MCF 10A (cell line): Measurements from ENCODE around the gene HAND2. TPM values are rescaled to one million over a fixed set of nuclear protein-coding genes. Genes with fewer than 3 reads are reported as not detected.

Source experiments
- BruUV-seq: library from RNA; stranded (reverse); fragments of 400-500 nt; replicated peaks from 2 replicates; lab custom pipeline; 2021; lab: Mats Ljungman, UMichigan
- CTCF ChIA-PET: fragments of 300-600 bp; sonication (Branson Sonifier 250); formaldehyde crosslinking; extraction: SDS; loops from one replicate; lab custom pipeline; 2021; ENCODE audit warnings: antibody characterized with exemption, inconsistent platforms; lab: Yijun Ruan, JAX
- POLR2A ChIA-PET: fragments of 300-600, 350-650 bp; sonication (Branson Sonifier 250); formaldehyde crosslinking; extraction: SDS; loops from one replicate; lab custom pipeline; 2020; ENCODE audit warnings: antibody characterized with exemption, inconsistent platforms; lab: Yijun Ruan, JAX
- DNase-seq: peaks from one replicate; pipeline ENCODE4 v3.0.0-alpha.2; 2018; ENCODE audit not compliant: unreplicated experiment
- H3K27ac Mint-ChIP-seq: one replicate; pipeline ENCODE4 v1.8.0; 2022; ENCODE audit warnings: mild to moderate bottlenecking, low read depth, mixed read lengths; ENCODE audit not compliant: unreplicated experiment
- H3K27me3 Mint-ChIP-seq: one replicate; pipeline ENCODE4 v1.8.0; 2022; ENCODE audit warnings: mixed read lengths; ENCODE audit not compliant: insufficient read depth, unreplicated experiment
- H3K36me3 Mint-ChIP-seq: one replicate; pipeline ENCODE4 v1.8.0; 2022; ENCODE audit warnings: mild to moderate bottlenecking, moderate library complexity, mixed read lengths; ENCODE audit not compliant: insufficient read depth, unreplicated experiment
- H3K4me1 Mint-ChIP-seq: one replicate; pipeline ENCODE4 v1.8.0; 2022; ENCODE audit warnings: mixed read lengths; ENCODE audit not compliant: insufficient read depth, unreplicated experiment
- H3K4me3 Mint-ChIP-seq: one replicate; pipeline ENCODE4 v1.8.0; 2022; ENCODE audit warnings: mild to moderate bottlenecking, moderate library complexity, mixed read lengths; ENCODE audit not compliant: unreplicated experiment
- H3K9me3 Mint-ChIP-seq: one replicate; pipeline ENCODE4 v1.8.0; 2022; ENCODE audit warnings: mixed read lengths; ENCODE audit not compliant: unreplicated experiment
- CTCF ChIP-seq: fragments of 200-600 bp; IDR thresholded peaks from one replicate; pipeline ENCODE4 v1.8.0; 2022; ENCODE audit warnings: antibody characterized with exemption, mild to moderate bottlenecking; ENCODE audit not compliant: unreplicated experiment
- intact Hi-C: fragments of 100-400 bp; cut with micrococcal nuclease; formaldehyde crosslinking; loops from 2 replicates; pipeline ENCODE4 v1.14.1; 2022
- total RNA-seq: library from RNA; stranded (reverse); gene quantifications from 2 replicates; pipeline ENCODE4 v1.2.3, GENCODE V29; 2022

Gene HAND2
- total RNA-seq, 1 experiment from 2014 or later: not detected

DNA sequence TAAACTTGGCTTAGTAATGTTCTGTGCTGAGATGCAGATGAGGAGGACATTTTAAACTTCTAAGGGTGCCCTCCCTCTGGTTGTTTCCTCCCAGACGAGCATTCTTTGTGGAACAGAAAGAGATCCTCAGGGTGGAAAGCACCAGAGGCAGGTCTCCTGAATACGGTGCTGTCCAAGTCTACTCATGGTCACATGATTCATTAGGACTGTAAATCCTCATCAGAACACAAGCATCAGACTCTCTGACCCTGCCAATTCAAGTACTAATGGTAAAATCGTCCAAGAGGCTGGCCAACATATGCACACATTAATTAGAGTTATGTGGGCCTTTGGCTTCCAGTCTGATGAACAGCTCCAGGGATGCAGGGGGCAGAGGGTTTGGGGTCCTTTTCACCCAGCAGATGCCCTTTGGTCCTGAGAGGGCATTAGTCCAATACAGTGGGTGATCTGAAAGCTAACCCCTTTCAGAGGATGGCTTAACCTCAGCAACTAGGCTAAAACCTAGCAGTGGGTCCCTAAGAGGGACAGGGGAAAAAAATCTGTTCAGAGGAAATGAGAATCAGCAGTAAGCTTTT is 18.2 kb downstream of the HAND2 start:
- H3K27ac Mint-ChIP-seq: no peak overlapping the region
- CTCF ChIA-PET: interaction anchor here (1.6 kb wide), 1 partner anchor 478 kb away, joined by 5 read pairs; no protein-coding TSS in a partner anchor
- H3K4me1 Mint-ChIP-seq: no peaks in the 10 kb centered on the region
- peaks cover 5% of the 10 kb centered on the region for H3K9me3 Mint-ChIP-seq
- H3K36me3 Mint-ChIP-seq: no peaks in the 10 kb centered on the region
- H3K4me3 Mint-ChIP-seq: no peak overlapping the region
- no peak for TF ChIP-seq CTCF
- H3K27me3 Mint-ChIP-seq: peaks cover 49% of the 10 kb centered on the region
- POLR2A ChIA-PET: no interaction called here
- BruUV-seq: no TSS peak
- DNase-seq: no peak
- intact Hi-C loops: no loop called here

DNA sequence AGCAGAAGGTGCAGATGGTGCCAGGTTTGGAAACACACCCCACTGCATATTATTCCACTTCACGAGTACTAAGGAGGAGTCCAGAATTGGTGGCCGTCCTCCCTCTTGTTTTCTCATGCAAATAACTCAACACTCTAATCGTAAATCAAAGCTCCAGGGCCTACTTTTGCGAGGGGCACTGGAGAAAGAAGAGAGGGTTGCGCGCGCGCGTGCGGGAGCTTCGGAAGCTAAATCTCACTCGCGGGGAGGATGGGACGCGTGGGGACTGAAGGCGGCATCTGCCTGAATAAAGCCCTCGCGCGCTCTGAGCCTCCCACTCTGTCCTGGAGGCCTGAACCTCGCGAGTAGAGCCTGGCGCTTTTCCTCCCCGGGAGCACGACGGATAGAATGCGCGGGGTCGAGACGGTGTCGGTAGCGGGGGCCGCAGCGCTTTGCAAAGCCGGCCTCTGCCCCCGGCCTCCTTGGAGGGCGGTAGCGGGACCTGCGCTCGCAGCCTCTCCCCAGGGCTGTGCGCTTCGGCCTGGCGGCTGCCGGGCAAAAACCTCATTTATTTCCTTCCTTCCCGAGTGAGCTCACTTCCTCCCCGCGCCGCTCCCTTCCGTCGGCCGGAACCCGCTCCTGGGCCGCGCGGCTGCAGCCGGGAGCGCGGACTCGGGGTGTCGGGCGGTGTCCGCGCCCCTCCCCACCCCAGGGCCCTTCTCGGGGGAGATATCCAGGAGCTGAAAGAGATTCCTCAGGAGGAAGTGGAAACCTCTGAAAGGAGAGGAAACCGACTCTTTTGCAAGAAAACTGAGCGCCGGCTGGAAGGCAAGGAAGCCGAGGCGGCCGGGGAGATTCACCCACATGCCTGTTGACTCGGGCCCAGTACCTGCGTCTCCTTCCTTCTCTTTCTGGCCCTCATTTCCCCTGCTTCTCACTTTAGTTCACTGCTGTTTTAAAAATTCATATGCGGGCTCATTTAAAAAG is 20.7 kb downstream of the HAND2 start:
- POLR2A ChIA-PET: no interaction called here
- Mint-ChIP-seq H3K27ac (no peak overlapping the region), H3K36me3 (no peaks in the 10 kb centered on the region), H3K27me3 (peaks cover 26% of the 10 kb centered on the region), H3K4me3 (no peak overlapping the region), H3K9me3 (no peaks in the 10 kb centered on the region), H3K4me1 (no peaks in the 10 kb centered on the region)
- BruUV-seq: no TSS peak
- no peak for DNase-seq
- TF ChIP-seq CTCF: no peak
- CTCF ChIA-PET: interaction anchor here (0.6 to 1.9 kb wide), 3 partner anchors 66 to 482 kb away, joined by 3 to 4 read pairs (median 3); no protein-coding TSS in a partner anchor
- intact Hi-C loops: loop anchor here (10.0 kb wide), 1 partner anchor 805 kb away; no protein-coding TSS in a partner anchor

DNA sequence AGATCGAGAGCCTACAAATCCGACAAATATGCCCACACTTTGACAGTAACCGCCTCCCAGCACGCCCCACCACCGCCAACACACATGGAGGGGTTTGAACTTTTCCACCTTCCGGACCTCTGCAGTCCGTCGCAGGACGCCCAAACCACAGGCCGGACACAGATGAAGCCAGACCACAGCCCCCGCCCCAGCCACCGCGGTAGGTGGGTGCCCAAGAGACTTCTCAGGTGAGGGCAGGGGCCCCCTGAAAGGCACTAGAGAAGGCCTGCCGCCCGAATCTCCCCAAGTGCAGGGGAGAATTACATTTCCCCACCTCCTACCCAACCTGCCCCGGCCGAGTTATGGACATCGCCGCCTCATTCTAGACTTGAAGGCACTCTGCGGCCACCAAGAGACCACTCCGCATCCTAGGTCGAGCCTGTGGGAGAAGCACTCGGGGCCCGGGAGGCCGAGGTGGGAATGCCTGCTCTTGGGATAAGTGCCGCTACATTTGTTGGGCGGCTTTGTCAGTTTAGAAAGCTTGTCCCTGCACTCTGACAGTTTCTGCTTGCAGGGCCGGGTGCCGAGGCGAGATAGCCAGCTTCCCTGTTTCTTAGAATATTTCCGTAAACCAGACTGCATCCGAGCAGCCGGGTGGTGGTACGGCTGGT is 21.5 kb downstream of the HAND2 start:
- H3K4me3 Mint-ChIP-seq: no peak overlapping the region
- H3K36me3 Mint-ChIP-seq: no peaks in the 10 kb centered on the region
- intact Hi-C loops: loop anchor here (10.0 kb wide), 1 partner anchor 806 kb away; no protein-coding TSS in a partner anchor
- ChIA-PET POLR2A (no interaction called here), CTCF (interaction anchor here (1.9 kb wide), 1 partner anchor 483 kb away, joined by 4 read pairs; no protein-coding TSS in a partner anchor)
- no peak for TF ChIP-seq CTCF
- no peak overlapping the region for H3K27ac Mint-ChIP-seq
- H3K27me3 Mint-ChIP-seq: peaks cover 20% of the 10 kb centered on the region
- no peak for DNase-seq
- BruUV-seq: no TSS peak
- H3K9me3 Mint-ChIP-seq: no peaks in the 10 kb centered on the region
- H3K4me1 Mint-ChIP-seq: no peaks in the 10 kb centered on the region
